Neural cell (in vitro differentiated cells): ENCODE results near the gene LY6G5B. TPM values are rescaled to one million over a fixed set of nuclear protein-coding genes. Genes with fewer than 3 reads are reported as not detected.

Experiments
- H2AFZ ChIP-seq: fragments of 200-600, 300-800 bp; sonication (generic), shearing (Covaris generic); 2 replicates; pipeline ENCODE4 v1.6.0; 2014; ENCODE audit warnings: low read depth, mild to moderate bottlenecking, antibody characterized with exemption, low read length, moderate library complexity
- H3F3A ChIP-seq: fragments of 200-600 bp; shearing (Covaris generic); 2 replicates; pipeline ENCODE4 v1.6.1; 2016; ENCODE audit warnings: mild to moderate bottlenecking, moderate library complexity, mixed read lengths, antibody characterized with exemption, low read length; ENCODE audit not compliant: insufficient read depth, poor library complexity, severe bottlenecking
- H3K27ac ChIP-seq: fragments of 200-600, 300-800 bp; sonication (generic), shearing (Covaris generic); 2 replicates; pipeline ENCODE4 v1.5.1; 2014; ENCODE audit warnings: mild to moderate bottlenecking, low read length, moderate library complexity
- H3K27me3 ChIP-seq: fragments of 300-800, 200-600 bp; sonication (generic), shearing (Covaris generic); 2 replicates; pipeline ENCODE4 v1.6.0; 2014; ENCODE audit warnings: mild to moderate bottlenecking, low read depth, low read length, moderate library complexity; ENCODE audit not compliant: insufficient read depth
- H3K36me3 ChIP-seq: fragments of 300-800, 200-600 bp; sonication (generic), shearing (Covaris generic); 2 replicates; pipeline ENCODE4 v1.5.1; 2014; ENCODE audit warnings: mild to moderate bottlenecking, antibody characterized with exemption, low read length, moderate library complexity; ENCODE audit not compliant: insufficient read depth
- H3K4me2 ChIP-seq: fragments of 300-800, 200-600 bp; sonication (generic), shearing (Covaris generic); 2 replicates; pipeline ENCODE4 v1.6.0; 2014; ENCODE audit warnings: mild to moderate bottlenecking, low read length
- H3K4me3 ChIP-seq: fragments of 300-800, 200-600 bp; sonication (generic), shearing (Covaris generic); 2 replicates; pipeline ENCODE4 v1.5.1; 2014; ENCODE audit warnings: mild to moderate bottlenecking, low read length, moderate library complexity
- H3K79me2 ChIP-seq: fragments of 200-600 bp; shearing (Covaris generic); replicated peaks from 2 replicates; pipeline ENCODE4 v1.6.0; 2014; ENCODE audit warnings: mild to moderate bottlenecking, low read length, moderate library complexity; ENCODE audit not compliant: insufficient read depth
- H3K9ac ChIP-seq: fragments of 300-800, 200-600 bp; sonication (generic), shearing (Covaris generic); 2 replicates; pipeline ENCODE4 v1.6.1; 2016; ENCODE audit warnings: mild to moderate bottlenecking, low read length, mixed read lengths
- H3K9me2 ChIP-seq: fragments of 200-600 bp; shearing (Covaris generic); 2 replicates; pipeline ENCODE4 v1.6.1; 2016; ENCODE audit warnings: mild to moderate bottlenecking, low read length, mixed read lengths; ENCODE audit not compliant: insufficient read depth
- H3K9me3 ChIP-seq: fragments of 200-600, 300-800 bp; sonication (generic), shearing (Covaris generic); 2 replicates; pipeline ENCODE4 v1.6.1; 2016; ENCODE audit warnings: mild to moderate bottlenecking, mixed run types, low read length, moderate library complexity, mixed read lengths
- H4K20me1 ChIP-seq: fragments of 200-600 bp; shearing (Covaris generic); 2 replicates; pipeline ENCODE4 v1.6.1; 2016; ENCODE audit warnings: mild to moderate bottlenecking, mixed run types; ENCODE audit not compliant: insufficient read depth
- EP300 ChIP-seq: fragments of 450-650 bp; conservative IDR thresholded peaks from 2 replicates; pipeline ENCODE4 v1.6.1; 2014; ENCODE audit warnings: antibody characterized with exemption, mild to moderate bottlenecking, moderate library complexity; ENCODE audit not compliant: poor library complexity, severe bottlenecking
- EZH2 ChIP-seq: fragments of 200-600, 300-800 bp; shearing (Covaris generic), sonication (generic); IDR thresholded peaks from 2 replicates; pipeline ENCODE4 v1.6.1; 2014; ENCODE audit warnings: antibody characterized with exemption, low read length, borderline replicate concordance, mild to moderate bottlenecking; ENCODE audit not compliant: insufficient read depth, poor library complexity, severe bottlenecking
- MXI1 ChIP-seq: fragments of 450-650 bp; conservative IDR thresholded peaks from 2 replicates; pipeline ENCODE4 v1.6.1; 2014; ENCODE audit warnings: antibody characterized with exemption, mild to moderate bottlenecking; ENCODE audit not compliant: poor library complexity, severe bottlenecking
- POLR2AphosphoS5 ChIP-seq: IDR thresholded peaks from 2 replicates; pipeline ENCODE4 v1.6.1; 2012
- RAD21 ChIP-seq: fragments of 450-650 bp; conservative IDR thresholded peaks from 2 replicates; pipeline ENCODE4 v1.6.1; 2014; ENCODE audit warnings: antibody characterized with exemption, mild to moderate bottlenecking, moderate library complexity
- SMC3 ChIP-seq: fragments of 450-650 bp; conservative IDR thresholded peaks from 2 replicates; pipeline ENCODE4 v1.6.1; 2014; ENCODE audit warnings: antibody characterized with exemption, mild to moderate bottlenecking, moderate library complexity; ENCODE audit not compliant: poor library complexity
- TAF1 ChIP-seq: IDR thresholded peaks from 2 replicates; pipeline ENCODE4 v1.6.1; 2012; ENCODE audit warnings: low read depth
- polyA plus RNA-seq: library from polyadenylated mRNA; depleted of rRNA; stranded (reverse); fragments of >200 nt; gene quantifications from 2 replicates; pipeline ENCODE4 v1.2.3, GENCODE V29; 2014
- TF ChIP-seq, protein P1 (sequence below): IDR thresholded peaks from 2 replicates; pipeline ENCODE4 v1.6.1; 2012; ENCODE audit warnings: borderline replicate concordance
- TF ChIP-seq, protein P2 (sequence below): fragments of 450-650 bp; IDR thresholded peaks from 2 replicates; pipeline ENCODE4 v1.5.1; 2014; ENCODE audit warnings: antibody characterized with exemption, mild to moderate bottlenecking, moderate library complexity; ENCODE audit not compliant: poor library complexity, severe bottlenecking

Gene LY6G5B
- polyA plus RNA-seq, 1 donor from 2014 or later, result 4.0 TPM

DNA sequence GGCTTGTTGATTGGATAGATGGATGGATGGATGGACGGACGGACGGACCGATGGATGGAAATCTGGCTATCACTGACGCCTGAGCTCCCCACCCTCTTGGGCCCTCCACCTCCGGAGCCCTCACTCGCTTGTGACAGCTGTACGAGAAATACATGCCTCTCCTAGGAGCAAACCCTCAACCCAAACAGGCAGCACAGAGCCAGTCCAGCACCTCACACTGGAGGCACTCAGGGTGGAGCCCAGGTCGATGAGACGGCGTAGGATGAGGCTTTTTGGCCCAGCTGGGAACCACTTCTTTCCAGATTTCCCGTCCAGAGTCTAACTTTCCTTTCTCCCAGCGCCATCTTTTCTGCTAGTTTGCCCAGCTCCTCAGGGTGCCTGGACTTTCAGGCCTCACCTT lies 13.8 kb downstream of the LY6G5B start:
- Histone ChIP-seq H3K4me2 (no peak overlapping the region), H2AFZ (no peak overlapping the region), H3K27me3 (no peaks in the 10 kb centered on the region), H3K9me3 (no peaks in the 10 kb centered on the region), H3K9ac (peak overlapping the region; percentile 46), H3K36me3 (peaks cover 4% of the 10 kb centered on the region), H3F3A (no peaks in the 10 kb centered on the region), H3K27ac (peak overlapping the region; percentile 53), H3K4me3 (peak overlapping the region; percentile 34), H3K79me2 (no peaks in the 10 kb centered on the region), H3K9me2 (no peaks in the 10 kb centered on the region), H4K20me1 (no peaks in the 10 kb centered on the region)
- no peak for TF ChIP-seq POLR2AphosphoS5
- no peak for TF ChIP-seq EZH2
- TF ChIP-seq EP300, result no peak
- TF ChIP-seq, protein P1, sequence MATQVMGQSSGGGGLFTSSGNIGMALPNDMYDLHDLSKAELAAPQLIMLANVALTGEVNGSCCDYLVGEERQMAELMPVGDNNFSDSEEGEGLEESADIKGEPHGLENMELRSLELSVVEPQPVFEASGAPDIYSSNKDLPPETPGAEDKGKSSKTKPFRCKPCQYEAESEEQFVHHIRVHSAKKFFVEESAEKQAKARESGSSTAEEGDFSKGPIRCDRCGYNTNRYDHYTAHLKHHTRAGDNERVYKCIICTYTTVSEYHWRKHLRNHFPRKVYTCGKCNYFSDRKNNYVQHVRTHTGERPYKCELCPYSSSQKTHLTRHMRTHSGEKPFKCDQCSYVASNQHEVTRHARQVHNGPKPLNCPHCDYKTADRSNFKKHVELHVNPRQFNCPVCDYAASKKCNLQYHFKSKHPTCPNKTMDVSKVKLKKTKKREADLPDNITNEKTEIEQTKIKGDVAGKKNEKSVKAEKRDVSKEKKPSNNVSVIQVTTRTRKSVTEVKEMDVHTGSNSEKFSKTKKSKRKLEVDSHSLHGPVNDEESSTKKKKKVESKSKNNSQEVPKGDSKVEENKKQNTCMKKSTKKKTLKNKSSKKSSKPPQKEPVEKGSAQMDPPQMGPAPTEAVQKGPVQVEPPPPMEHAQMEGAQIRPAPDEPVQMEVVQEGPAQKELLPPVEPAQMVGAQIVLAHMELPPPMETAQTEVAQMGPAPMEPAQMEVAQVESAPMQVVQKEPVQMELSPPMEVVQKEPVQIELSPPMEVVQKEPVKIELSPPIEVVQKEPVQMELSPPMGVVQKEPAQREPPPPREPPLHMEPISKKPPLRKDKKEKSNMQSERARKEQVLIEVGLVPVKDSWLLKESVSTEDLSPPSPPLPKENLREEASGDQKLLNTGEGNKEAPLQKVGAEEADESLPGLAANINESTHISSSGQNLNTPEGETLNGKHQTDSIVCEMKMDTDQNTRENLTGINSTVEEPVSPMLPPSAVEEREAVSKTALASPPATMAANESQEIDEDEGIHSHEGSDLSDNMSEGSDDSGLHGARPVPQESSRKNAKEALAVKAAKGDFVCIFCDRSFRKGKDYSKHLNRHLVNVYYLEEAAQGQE, result no peak
- TF ChIP-seq RAD21, result no peak

DNA sequence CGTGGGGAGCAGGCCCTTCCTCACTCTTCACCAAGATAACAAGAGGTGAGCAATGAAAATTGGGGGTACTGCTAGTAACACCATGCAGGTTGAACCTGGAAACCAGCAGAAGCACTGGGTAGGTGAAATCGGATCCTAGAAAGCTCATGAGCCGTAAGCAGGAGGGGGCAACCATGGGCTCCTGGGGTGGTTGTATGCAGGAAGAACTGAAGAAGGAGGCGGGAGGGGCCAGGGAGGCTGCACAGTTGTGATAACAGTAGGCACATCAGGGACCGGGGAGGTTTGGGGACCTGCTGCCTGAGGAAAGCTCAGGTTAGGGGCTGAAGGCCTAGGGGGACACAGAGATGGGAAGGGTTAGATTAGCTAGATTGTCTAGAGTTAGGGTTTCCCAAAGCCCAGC lies 16.7 kb downstream of the LY6G5B start:
- H3K9ac ChIP-seq, result no peak overlapping the region
- H3F3A ChIP-seq, result no peaks in the 10 kb centered on the region
- peaks cover 4% of the 10 kb centered on the region for H3K36me3 ChIP-seq
- H3K9me3 ChIP-seq, result no peaks in the 10 kb centered on the region
- no peaks in the 10 kb centered on the region for H4K20me1 ChIP-seq
- no peak overlapping the region for H3K27ac ChIP-seq
- H2AFZ ChIP-seq, result no peak overlapping the region
- no peaks in the 10 kb centered on the region for H3K9me2 ChIP-seq
- no peak overlapping the region for H3K4me3 ChIP-seq
- no peak overlapping the region for H3K4me2 ChIP-seq
- no peaks in the 10 kb centered on the region for H3K27me3 ChIP-seq
- no peak for TF ChIP-seq SMC3
- TF ChIP-seq, protein P2, sequence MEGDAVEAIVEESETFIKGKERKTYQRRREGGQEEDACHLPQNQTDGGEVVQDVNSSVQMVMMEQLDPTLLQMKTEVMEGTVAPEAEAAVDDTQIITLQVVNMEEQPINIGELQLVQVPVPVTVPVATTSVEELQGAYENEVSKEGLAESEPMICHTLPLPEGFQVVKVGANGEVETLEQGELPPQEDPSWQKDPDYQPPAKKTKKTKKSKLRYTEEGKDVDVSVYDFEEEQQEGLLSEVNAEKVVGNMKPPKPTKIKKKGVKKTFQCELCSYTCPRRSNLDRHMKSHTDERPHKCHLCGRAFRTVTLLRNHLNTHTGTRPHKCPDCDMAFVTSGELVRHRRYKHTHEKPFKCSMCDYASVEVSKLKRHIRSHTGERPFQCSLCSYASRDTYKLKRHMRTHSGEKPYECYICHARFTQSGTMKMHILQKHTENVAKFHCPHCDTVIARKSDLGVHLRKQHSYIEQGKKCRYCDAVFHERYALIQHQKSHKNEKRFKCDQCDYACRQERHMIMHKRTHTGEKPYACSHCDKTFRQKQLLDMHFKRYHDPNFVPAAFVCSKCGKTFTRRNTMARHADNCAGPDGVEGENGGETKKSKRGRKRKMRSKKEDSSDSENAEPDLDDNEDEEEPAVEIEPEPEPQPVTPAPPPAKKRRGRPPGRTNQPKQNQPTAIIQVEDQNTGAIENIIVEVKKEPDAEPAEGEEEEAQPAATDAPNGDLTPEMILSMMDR, result no peak
- no peak for TF ChIP-seq TAF1
- TF ChIP-seq EZH2, result no peak
- no peak for TF ChIP-seq RAD21
- TF ChIP-seq POLR2AphosphoS5, result no peak
- TF ChIP-seq EP300, result no peak
- TF ChIP-seq, protein P1, result no peak
- no peak for TF ChIP-seq MXI1
- H3K79me2 ChIP-seq, result no peaks in the 10 kb centered on the region
